ENCODE measurements around the gene PLCB4.

Gene PLCB4

GRCh38 chr20:9261781-9262180 is 192.9 kb downstream of the PLCB4 start:
- H3K27me3 ChIP-seq (ENCODE audit: control insufficient read depth, insufficient read depth, low read length): no peaks in the 10 kb centered on the region
- no peaks in the 10 kb centered on the region for H3K36me3 ChIP-seq (ENCODE audit: control insufficient read depth, insufficient read depth, low read length)

GRCh38 chr20:9262653-9263194 is 193.8 kb downstream of the PLCB4 start:
- no peak overlapping the region for H3K4me3 ChIP-seq (ENCODE audit: low read depth, low read length)

More at GRCh38 chr20:9261781-9262180, 192.9 kb downstream of the PLCB4 start:
- Histone ChIP-seq H3K9ac (ENCODE audit: low read length) (no peak overlapping the region), H3K9me3 (ENCODE audit: control insufficient read depth, insufficient read depth, low read depth, low read length) (no peaks in the 10 kb centered on the region), H3K4me1 (ENCODE audit: control insufficient read depth, insufficient read depth, low read length) (0 out of 2 replicates have a peak, but pooled peaks cover 3% of the 10 kb centered on the region), H3K4me3 (ENCODE audit: low read depth, low read length) (no peak overlapping the region), H3K27ac (ENCODE audit: low read depth, low read length) (no peak overlapping the region)

GRCh38 chr20:9269280-9269971 is 200.5 kb downstream of the PLCB4 start:
- H3K4me3 ChIP-seq (ENCODE audit: low read depth, low read length): no peak overlapping the region
- H3K9ac ChIP-seq (ENCODE audit: low read length): no peak overlapping the region
- H3K27ac ChIP-seq (ENCODE audit: low read depth, low read length): no peak overlapping the region
- H3K36me3 ChIP-seq (ENCODE audit: control insufficient read depth, insufficient read depth, low read length): no peaks in the 10 kb centered on the region
- no peaks in the 10 kb centered on the region for H3K27me3 ChIP-seq (ENCODE audit: control insufficient read depth, insufficient read depth, low read length)
- H3K4me1 ChIP-seq (ENCODE audit: control insufficient read depth, insufficient read depth, low read length): no peaks in the 10 kb centered on the region
- no peaks in the 10 kb centered on the region for H3K9me3 ChIP-seq (ENCODE audit: control insufficient read depth, insufficient read depth, low read depth, low read length)

More at GRCh38 chr20:9262653-9263194, 193.8 kb downstream of the PLCB4 start:
- H3K36me3 ChIP-seq (ENCODE audit: control insufficient read depth, insufficient read depth, low read length): no peaks in the 10 kb centered on the region
- H3K9me3 ChIP-seq (ENCODE audit: control insufficient read depth, insufficient read depth, low read depth, low read length): no peaks in the 10 kb centered on the region
- no peak overlapping the region for H3K27ac ChIP-seq (ENCODE audit: low read depth, low read length)
- H3K9ac ChIP-seq (ENCODE audit: low read length): no peak overlapping the region
- H3K4me1 ChIP-seq (ENCODE audit: control insufficient read depth, insufficient read depth, low read length): 0 out of 2 replicates have a peak, but pooled peaks cover 3% of the 10 kb centered on the region
- no peaks in the 10 kb centered on the region for H3K27me3 ChIP-seq (ENCODE audit: control insufficient read depth, insufficient read depth, low read length)

DNA sequence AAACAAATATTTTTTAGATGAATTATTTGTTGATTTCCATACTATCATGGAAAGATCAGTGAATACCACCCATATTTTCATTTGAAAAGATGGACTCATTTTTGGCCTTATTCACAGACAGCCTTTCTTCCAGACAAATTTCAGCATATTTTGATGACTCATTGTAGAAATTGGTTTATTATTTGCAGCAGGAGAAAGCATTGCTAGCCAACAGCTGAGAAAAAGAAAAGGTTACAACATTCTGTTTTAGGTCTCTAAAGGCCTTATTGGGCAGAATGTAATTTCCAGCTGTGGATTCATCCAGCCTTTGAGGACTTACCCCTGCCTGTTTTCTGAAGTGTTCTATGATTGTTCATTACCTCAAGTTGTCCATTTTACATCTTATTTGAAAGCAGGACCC is 201.9 kb downstream of the PLCB4 start:
- no peaks in the 10 kb centered on the region for H3K4me1 ChIP-seq (ENCODE audit: control insufficient read depth, insufficient read depth, low read length)
- H3K27ac ChIP-seq (ENCODE audit: low read depth, low read length): no peak overlapping the region
- H3K4me3 ChIP-seq (ENCODE audit: low read depth, low read length): no peak overlapping the region
- H3K27me3 ChIP-seq (ENCODE audit: control insufficient read depth, insufficient read depth, low read length): no peaks in the 10 kb centered on the region
- H3K9me3 ChIP-seq (ENCODE audit: control insufficient read depth, insufficient read depth, low read depth, low read length): peaks cover 1% of the 10 kb centered on the region; the same call in 1 of the 2 replicates
- no peak overlapping the region for H3K9ac ChIP-seq (ENCODE audit: low read length)
- no peaks in the 10 kb centered on the region for H3K36me3 ChIP-seq (ENCODE audit: control insufficient read depth, insufficient read depth, low read length)

DNA sequence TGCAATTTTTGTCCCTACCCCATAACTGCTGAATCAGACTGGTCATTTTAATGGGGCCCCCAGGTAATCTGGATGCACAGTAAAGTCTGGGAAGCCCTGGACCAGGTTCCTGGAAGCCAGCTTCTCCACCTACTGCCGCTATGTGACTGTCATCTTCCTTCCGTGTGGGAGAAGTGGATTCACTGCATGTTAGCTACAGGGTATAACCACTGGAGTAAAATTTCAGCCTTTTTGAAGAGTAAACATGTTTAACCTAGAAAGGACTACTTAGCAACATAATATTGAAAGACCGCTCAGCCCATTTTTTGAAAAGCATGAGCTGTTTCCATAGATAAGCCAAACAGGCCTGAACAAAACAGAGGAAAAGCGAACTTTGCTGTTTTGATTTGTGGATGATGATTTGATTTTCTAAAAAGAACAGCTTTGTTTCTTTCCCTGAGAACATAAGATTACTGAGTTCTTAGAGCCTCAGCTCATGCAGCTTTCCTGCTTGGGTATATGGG is 208.1 kb downstream of the PLCB4 start:
- no peak overlapping the region for H3K4me3 ChIP-seq (ENCODE audit: low read depth, low read length)
- no peak overlapping the region for H3K27ac ChIP-seq (ENCODE audit: low read depth, low read length)
- H3K27me3 ChIP-seq (ENCODE audit: control insufficient read depth, insufficient read depth, low read length): no peaks in the 10 kb centered on the region
- H3K9me3 ChIP-seq (ENCODE audit: control insufficient read depth, insufficient read depth, low read depth, low read length): peaks cover 4% of the 10 kb centered on the region; the same call in 1 of the 2 replicates
- H3K4me1 ChIP-seq (ENCODE audit: control insufficient read depth, insufficient read depth, low read length): peaks cover 8% of the 10 kb centered on the region; the same call in 1 of the 2 replicates
- no peak overlapping the region for H3K9ac ChIP-seq (ENCODE audit: low read length)
- no peaks in the 10 kb centered on the region for H3K36me3 ChIP-seq (ENCODE audit: control insufficient read depth, insufficient read depth, low read length)

- H3K4me3 ChIP-seq (ENCODE audit: low read depth, low read length): no peak overlapping the region
- peaks cover 8% of the 10 kb centered on the region; the same call in 1 of the 2 replicates for H3K4me1 ChIP-seq (ENCODE audit: control insufficient read depth, insufficient read depth, low read length)
Measured at GRCh38 chr20:9279918-9280401, 211.1 kb downstream of the PLCB4 start.

DNA sequence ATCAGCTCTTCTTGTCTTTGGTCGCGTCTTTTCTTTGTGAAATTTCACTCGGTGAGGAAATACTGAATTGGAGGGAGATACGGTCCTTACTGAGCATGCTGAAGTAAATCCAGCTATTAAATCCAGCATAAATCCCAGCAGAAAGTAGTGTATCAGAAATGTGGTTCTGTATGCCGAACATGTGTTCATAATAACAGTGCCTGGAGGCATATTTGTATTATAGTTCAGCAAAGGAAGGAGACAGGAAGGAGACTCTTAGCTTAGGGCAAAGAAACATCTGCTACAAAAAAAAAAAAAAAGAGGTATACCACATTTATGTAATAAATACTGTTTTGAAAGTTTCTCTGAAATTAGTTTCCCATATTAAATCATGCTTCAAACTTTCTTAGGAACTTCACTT is 211.8 kb downstream of the PLCB4 start:
- Histone ChIP-seq H3K36me3 (ENCODE audit: control insufficient read depth, insufficient read depth, low read length) (no peaks in the 10 kb centered on the region), H3K9me3 (ENCODE audit: control insufficient read depth, insufficient read depth, low read depth, low read length) (peaks cover 4% of the 10 kb centered on the region; the same call in 1 of the 2 replicates), H3K27ac (ENCODE audit: low read depth, low read length) (no peak overlapping the region), H3K9ac (ENCODE audit: low read length) (no peak overlapping the region), H3K4me3 (ENCODE audit: low read depth, low read length) (no peak overlapping the region), H3K4me1 (ENCODE audit: control insufficient read depth, insufficient read depth, low read length) (peaks cover 8% of the 10 kb centered on the region; the same call in 1 of the 2 replicates), H3K27me3 (ENCODE audit: control insufficient read depth, insufficient read depth, low read length) (no peaks in the 10 kb centered on the region)

More at GRCh38 chr20:9279918-9280401, 211.1 kb downstream of the PLCB4 start:
- H3K36me3 ChIP-seq (ENCODE audit: control insufficient read depth, insufficient read depth, low read length): no peaks in the 10 kb centered on the region
- no peaks in the 10 kb centered on the region for H3K27me3 ChIP-seq (ENCODE audit: control insufficient read depth, insufficient read depth, low read length)
- peaks cover 4% of the 10 kb centered on the region; the same call in 1 of the 2 replicates for H3K9me3 ChIP-seq (ENCODE audit: control insufficient read depth, insufficient read depth, low read depth, low read length)
- H3K9ac ChIP-seq (ENCODE audit: low read length): no peak overlapping the region
- H3K27ac ChIP-seq (ENCODE audit: low read depth, low read length): no peak overlapping the region

DNA sequence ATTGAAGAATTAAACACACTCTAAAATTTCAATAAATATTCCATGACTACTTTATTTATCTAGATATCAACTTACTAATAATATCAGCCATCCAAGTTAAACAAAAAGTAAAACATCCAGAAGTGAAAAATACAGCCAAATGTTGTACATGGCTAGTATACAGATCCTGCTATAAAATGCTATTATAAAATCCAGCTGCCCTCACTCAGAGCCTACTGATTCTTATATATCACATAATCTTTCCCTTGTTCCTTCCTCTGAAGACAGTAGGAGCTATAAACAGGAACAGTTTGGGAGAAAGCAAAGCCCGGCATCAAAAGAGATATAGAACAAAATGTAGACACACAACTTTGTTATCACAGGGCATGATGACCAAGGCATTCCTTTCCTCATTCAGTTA is 212.9 kb downstream of the PLCB4 start:
- Histone ChIP-seq H3K4me1 (ENCODE audit: control insufficient read depth, insufficient read depth, low read length) (peaks cover 8% of the 10 kb centered on the region; the same call in 1 of the 2 replicates), H3K4me3 (ENCODE audit: low read depth, low read length) (no peak overlapping the region), H3K27ac (ENCODE audit: low read depth, low read length) (no peak overlapping the region), H3K9me3 (ENCODE audit: control insufficient read depth, insufficient read depth, low read depth, low read length) (no peaks in the 10 kb centered on the region), H3K9ac (ENCODE audit: low read length) (no peak overlapping the region), H3K27me3 (ENCODE audit: control insufficient read depth, insufficient read depth, low read length) (no peaks in the 10 kb centered on the region), H3K36me3 (ENCODE audit: control insufficient read depth, insufficient read depth, low read length) (no peaks in the 10 kb centered on the region)

DNA sequence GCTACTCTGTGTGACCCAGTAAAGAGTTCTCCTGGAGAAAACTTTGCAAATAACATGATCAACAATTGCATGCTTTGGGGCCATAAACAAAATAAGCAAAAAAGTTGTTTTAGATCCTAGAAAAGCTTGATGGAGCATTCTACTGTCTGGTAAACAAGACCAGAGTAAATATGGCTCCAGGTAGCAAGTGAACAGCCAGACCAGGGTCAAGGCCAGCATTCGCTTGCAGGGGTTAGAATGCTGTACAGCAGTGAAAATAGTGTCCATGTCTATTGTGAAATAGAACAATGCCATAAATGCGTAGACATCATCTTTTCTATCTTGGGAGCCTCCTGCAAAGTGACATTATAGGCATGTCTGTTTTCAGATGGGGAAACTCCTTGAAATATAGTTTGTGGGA is 216.7 kb downstream of the PLCB4 start:
- Histone ChIP-seq H3K4me1 (ENCODE audit: control insufficient read depth, insufficient read depth, low read length) (no peaks in the 10 kb centered on the region), H3K9me3 (ENCODE audit: control insufficient read depth, insufficient read depth, low read depth, low read length) (no peaks in the 10 kb centered on the region), H3K4me3 (ENCODE audit: low read depth, low read length) (no peak overlapping the region), H3K27me3 (ENCODE audit: control insufficient read depth, insufficient read depth, low read length) (no peaks in the 10 kb centered on the region), H3K9ac (ENCODE audit: low read length) (no peak overlapping the region), H3K36me3 (ENCODE audit: control insufficient read depth, insufficient read depth, low read length) (no peaks in the 10 kb centered on the region), H3K27ac (ENCODE audit: low read depth, low read length) (no peak overlapping the region)

- Histone ChIP-seq H3K9me3 (ENCODE audit: control insufficient read depth, insufficient read depth, low read depth, low read length) (no peaks in the 10 kb centered on the region), H3K27ac (ENCODE audit: low read depth, low read length) (no peak overlapping the region), H3K4me1 (ENCODE audit: control insufficient read depth, insufficient read depth, low read length) (no peaks in the 10 kb centered on the region), H3K36me3 (ENCODE audit: control insufficient read depth, insufficient read depth, low read length) (no peaks in the 10 kb centered on the region), H3K9ac (ENCODE audit: low read length) (no peak overlapping the region), H3K27me3 (ENCODE audit: control insufficient read depth, insufficient read depth, low read length) (no peaks in the 10 kb centered on the region), H3K4me3 (ENCODE audit: low read depth, low read length) (no peak overlapping the region)
Measured at GRCh38 chr20:9286501-9287461, 217.9 kb downstream of the PLCB4 start.

All from HUES6 (cell line).